Embryonic facial prominence (tissue), 1 donor: ENCODE data around the gene RNF34.

Experiments used
- DNase-seq: peaks from one replicate; pipeline ENCODE4 v3.0.0-alpha.2; 2016; ENCODE audit errors: extremely low spot score

The RNF34 gene

DNA sequence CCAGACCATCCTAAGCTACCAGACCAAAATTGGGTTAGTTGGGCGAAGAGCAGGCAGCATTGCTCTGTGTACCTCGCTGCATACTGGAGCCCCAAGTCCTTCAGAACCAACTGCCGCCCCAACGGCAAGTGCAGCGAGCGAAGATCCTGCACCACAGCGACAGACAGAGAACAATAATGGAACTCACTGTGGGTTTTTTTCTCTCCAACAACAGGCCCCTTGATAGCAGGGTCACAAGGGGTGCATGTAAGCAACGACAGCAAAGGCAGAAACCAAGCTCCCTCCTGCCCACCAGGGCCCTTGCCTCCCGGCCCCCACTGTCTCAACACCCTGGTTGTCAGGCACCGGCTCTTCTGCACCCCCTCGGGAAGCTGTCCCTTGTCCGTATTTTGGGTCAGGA, 39.0 kb downstream of the RNF34 start:
- no peak for DNase-seq

DNA sequence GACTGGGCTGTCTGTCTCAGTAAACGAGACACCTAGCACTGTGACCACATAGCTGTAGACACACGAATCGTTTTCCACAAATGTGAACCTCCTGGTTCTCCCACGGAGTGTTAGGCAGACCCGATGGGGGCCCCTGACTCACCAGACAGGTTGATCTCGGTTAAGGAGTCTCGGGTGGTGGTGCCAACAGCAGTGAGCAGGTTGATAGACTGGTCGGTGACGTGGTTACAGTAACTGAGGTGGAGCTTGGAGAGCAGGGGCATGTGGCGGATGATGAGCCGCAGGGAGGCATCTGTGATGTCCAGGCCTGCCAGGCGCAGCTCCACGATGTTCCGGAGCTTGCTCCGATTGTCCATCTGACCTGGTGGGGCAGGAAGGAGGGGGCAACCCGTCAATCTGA, 39.8 kb downstream of the RNF34 start:
- DNase-seq = no peak

DNA sequence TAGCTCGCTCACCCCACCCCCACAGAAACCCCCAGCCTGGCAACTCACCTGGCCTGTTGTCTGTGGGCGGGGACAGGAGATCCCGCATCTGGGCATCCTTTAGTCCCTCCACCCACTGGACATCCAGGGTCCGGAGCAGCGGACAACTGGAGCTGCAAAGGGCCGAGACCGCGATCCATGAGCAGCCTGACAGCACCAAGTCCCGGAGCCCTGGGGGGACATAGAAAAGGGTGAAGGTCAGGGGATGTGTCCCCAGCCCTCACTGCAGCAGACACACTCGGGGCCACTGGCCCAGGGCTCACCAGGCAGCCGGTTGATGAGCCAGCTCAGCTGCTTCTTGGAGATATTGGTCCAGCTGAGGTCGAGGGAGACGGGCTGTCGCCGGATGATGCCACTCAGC, 40.9 kb downstream of the RNF34 start:
- DNase-seq = no peak

DNA sequence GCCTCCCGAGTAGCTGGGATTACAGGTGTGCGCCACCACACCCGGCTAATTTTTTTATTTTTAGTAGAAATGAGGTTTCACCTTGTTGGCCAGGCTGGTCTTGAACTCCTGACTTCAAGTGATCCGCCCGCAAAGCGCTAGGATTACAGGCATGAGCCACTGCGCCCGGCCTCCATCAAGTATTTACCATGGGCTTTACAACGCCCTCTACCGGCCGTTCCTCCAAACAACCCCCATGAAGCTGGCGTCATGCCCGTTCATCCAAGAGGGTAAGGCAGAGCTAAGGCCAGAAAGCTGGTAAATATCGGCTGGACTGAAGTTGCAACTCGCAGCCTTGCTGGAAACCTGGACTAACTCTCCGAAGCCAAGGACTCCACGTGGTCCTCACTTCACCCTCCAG, 41.6 kb downstream of the RNF34 start:
- no peak for DNase-seq

DNA sequence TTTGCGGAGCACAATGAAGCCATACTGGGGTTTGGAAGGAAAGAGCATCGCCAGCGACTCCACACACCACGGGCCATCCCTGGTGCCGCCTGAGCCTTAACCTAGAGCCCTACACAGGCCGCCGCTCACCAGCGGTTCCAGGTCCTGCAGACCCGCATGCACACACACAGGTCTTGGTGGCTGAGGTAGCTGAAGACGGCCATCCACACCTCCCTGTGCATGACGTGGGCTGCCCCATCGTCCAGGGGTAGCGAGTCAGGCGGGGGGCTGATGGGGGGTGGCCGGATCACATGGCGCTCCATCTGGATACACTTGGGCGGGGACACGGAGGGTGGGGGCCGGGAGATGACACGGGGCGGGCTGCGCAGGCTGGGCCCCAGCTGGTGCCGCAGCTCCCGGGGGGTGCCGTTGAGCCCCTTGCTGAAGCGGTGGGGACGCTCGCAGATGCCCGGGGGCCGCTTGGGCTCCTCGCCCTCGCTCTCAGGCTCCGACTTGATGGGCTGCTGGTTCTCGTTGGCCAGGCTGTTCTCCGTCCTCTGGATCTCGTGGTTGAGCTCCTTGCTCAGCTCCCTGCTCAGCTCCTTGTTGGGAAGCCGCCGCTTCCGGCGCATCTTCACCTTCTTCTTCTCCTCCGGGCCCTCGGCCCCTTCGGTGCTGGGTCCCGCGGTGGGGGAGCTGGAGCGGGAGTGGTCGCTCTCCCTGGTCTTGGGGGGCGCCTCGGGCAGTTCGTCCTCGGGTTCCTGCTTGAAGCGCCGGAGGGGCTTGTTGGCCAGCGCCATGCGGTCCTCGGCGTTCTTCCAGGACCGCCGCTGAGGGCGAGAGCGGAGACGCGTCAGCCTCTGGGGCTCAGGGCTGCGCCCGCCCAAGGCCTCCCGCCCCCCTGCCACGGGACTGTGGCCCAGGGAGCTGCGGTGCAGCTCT, 42.4 kb downstream of the RNF34 start:
- DNase-seq = no peak

DNA sequence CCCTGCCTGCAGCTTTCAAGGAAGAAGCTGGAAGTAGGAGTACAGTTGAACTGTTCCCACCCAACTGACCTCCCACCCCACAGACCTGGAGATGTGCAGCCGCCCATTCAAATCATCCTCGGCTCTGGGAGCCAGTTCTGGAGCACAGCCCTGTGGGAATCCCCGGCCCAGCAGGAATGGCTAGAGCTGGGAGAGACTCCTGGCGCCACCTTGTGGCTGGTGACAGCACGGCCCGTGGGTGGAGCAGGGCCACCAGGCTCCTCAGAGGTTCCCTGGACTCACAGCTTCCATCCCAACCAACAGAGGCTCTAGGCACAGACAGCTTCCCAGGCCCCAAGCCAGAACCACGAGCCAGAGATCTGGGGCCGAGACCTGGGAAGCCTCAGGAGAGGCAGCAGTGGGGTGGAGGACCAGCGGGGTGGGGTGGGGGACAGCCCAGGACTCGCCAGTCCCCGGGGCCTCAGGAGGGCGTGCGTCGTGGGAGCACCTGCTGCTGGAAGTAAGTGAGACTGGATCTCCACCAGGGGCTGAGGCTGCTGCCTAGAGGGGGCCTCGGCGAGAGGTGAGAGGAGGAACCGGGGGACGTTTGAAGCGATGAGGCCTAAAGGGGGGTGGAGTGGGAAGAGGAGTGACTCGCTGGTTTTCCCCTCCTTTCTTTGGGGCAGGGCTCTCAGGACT, 43.4 kb downstream of the RNF34 start:
- no peak for DNase-seq

DNA sequence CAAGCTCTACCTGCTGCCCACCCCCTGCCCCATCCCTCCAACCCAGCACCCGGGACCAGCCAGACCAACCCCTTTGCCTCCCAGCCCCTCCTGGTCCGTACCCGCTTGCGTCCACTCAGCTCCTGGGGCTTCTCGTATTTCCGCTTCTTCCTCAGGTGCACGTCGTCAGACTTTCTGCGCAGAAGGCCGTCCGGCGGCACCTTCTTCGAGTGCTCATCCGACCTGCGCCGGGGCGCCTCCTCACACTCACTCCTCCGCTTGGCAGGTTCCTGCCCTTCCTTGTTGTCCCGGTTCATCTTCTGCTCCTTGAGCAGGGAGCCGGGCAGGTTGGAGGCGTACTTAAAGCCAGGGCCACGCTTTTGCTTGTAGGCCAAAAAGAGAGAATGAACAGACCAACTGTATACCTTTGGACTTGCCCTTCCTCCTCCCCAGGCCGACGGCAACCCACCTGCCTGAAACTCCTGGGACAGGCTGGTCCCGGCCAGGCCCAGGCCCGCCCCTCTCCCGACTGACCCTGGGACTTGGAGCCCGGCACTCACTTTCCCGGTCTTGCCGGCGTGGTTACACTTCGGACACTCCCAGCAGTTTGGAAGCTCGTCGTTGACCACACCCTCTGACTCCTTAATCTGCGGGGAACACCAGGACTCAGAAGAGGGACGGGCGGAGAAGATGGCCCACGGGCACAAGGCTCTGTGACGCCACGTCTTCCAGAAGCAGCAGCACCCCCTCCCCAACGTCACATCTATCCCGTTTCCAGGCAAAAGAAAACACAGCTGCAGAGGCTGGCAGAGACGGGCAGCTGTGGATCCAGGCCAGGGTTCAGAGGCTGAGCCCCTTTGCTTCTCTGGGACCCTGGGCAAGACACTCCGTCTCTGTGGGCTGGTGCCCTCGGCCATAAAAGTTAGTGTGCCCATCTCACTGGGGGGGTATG, 44.3 kb downstream of the RNF34 start:
- no peak for DNase-seq

DNA sequence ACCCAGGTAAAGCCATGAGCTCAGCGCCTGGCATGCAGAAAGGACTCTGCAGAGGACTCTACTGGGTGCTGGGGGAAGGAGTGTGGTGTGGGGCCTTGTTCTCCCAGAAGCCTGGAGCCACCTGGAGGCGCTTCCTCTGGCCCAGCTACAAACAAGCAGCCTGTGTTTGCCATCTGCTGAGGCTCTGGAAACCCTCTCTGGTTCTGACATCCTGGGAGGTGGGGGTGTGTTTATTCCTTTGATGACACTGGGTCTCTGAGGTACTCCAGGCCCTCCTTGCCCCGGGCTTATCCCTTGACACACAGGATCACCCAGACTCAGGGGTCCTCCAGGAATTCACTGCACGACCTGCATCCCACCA, 44.9 kb downstream of the RNF34 start:
- no peak for DNase-seq

DNA sequence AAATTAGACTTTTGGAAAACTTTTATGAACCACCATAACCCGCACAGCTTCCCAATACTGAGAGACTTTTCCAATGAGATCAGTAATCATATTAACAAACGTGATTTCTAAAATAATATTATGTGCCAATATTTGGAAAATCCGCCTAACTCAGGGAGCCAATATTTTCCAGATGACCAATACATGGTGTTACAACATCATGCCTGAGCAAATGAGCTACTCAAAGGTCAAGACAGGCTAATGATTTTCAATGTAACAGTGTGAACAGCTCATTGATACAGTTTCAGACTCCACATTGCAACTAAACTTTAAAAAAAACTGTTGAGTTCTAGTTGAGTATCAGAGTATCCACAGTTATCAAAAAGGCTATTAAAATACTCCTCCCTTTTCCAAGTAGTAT, 46.8 kb downstream of the RNF34 start:
- DNase-seq = no peak

DNA sequence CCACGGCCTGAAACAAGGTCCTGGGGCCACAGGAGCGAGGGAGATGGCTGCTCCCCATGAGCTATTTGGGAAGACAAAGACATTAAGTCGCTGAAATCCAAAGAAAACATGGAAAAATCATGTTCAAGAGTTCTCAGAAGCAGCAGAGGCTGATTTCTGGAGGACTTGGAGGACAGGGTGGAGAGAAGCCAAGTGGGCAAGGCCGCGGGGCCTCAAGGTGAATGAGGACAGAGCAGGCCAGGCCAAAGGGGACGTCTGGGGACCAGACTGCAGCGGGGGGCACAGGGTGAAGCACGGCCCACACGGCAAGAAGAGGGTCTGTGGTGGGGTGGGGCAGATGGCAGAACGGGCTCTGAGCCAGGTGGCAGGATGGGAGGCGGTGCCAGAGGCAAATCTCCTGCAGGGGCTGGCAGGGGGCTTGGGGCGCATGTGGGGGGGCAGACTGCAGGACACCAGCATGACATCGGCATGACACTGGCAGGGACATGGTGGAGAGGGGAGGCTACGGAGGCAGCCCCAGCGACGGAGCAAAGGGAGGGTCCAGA, 48.9 kb downstream of the RNF34 start:
- no peak for DNase-seq

DNA sequence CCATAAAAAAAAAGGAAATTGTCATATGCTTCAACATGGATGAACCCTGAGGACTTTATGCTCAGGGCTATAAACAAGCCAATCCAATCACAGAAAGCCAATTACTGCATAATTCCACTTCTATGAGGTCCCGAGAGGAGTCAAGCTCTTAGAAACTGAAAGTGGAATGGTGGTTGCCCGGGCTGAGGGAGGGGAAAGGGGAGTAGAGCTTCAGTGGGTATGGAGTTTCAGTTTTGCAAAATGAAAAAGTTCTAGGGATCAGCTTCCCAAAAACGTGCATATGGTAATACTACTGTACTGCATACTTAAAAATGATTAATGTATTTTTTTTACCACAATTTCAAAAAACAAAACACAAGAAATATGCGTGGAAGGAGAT, 52.0 kb downstream of the RNF34 start:
- no peak for DNase-seq

DNA sequence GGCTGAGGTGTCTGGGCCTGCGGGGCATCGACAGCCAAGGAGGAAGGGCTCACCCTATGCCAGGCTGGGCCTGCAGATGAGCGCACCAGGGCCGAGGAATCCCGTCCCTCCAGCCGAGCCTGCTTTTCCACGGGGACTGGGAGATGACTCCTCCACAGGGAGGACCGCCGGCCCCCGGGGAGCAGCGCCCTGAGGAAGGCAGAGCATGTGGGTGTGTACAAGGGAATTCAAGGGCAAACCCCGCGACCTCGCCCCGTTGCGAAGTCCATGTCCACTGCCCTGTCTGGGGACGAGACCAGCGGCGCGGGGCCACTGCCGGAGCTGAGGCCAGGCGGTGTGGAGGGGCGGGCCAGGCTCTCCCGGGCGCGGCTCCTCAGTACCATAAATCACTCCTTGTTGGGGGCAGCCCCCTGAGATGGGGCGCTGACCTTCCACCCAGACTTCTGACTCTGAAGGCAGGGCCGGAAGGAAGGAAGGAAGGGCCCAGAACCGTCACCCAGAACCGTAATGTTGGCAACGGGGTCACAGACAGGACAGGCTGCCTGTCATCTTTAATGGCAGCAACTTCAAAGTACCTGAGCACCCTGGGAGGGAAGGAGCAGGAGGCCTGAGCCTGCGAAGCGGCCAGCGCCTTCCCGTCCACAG, 52.5 kb downstream of the RNF34 start:
- DNase-seq = no peak

DNA sequence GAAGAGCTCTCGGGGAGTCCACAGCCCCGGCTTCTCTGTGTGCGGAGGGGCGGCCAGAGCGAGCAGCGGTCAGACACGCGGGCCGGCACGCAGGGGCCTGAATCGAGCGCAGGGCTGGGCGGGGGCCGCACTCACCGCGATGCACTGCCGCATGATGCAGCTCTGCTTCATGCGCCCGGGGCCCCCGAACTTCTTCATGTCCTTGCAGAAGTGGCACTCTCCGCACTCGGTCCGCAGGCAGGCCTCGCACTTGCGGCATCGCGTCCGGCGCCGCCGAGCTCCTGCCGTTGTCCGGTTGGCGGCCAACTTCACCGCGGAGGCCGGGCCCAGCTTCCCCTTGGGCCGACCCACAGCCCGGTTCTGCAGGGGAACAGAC, 53.1 kb downstream of the RNF34 start:
- no peak for DNase-seq

DNA sequence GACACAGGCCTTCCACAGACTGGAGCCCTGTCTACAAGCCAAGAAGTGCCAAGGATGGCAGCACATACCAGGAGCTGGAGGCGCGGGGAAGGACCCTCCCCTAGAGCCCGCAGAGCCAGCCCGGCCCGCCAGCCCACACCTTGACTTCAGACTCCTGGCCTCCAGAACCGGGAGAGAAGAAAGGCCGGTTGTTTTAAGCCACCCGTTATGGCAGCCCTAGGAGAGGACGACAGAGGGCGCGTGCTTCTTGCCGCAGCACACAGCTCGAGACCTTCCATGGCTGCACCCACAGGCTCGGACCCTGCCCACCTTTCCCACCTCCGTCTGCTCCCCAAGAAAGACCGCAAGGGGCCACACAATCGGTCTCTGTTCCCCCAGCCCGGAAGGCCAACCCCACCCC, 53.7 kb downstream of the RNF34 start:
- no peak for DNase-seq

DNA sequence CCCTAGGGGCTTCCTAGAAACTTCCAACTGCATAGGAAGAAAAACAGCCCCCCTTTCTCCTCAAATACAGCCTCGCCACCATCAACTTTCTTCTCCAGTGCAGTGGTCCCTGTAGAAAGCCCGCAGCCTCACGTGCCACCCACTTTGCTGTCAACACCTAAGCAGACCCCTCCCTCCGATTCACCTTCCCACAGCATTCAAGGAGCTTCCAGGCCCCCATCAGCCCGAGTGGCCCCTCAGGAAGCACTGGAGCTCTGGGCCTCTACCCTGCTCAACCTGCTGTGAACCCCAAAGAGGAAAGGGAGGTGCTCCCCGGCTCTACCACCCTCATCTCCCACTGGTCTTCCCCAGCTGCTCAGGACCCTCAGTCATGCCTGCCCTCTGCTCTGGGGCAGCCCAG, 55.0 kb downstream of the RNF34 start:
- no peak for DNase-seq

DNA sequence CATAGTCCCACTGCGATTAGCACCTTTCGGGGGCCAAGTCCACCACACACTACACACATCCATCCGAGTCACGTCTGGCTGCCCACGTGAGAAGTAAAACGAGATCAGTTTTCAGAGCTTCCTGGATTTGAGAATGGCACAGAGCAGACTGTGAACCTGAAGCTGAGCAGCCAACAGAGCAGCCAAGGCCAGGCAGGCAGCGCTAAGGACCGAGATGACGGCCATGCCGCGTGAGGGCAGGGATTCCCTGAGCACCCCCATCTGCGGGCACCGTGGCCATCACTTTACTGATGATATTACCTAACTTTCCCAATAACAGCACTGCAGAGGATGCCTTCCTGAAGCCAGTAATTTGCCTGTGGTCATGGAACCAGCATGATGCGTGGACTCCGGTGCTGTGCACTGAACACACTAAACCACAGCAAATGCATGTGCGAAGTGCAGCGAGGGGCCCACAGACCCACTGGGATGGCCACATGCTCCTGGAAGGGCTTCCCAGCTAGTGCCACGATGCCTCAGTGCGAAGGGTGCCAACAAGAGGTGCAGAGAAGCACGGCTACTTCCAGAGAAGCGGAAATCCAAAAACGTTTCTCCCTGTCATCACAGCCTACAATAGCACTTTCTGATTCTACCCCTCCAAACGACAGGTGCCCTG, 56.0 kb downstream of the RNF34 start:
- no peak for DNase-seq

DNA sequence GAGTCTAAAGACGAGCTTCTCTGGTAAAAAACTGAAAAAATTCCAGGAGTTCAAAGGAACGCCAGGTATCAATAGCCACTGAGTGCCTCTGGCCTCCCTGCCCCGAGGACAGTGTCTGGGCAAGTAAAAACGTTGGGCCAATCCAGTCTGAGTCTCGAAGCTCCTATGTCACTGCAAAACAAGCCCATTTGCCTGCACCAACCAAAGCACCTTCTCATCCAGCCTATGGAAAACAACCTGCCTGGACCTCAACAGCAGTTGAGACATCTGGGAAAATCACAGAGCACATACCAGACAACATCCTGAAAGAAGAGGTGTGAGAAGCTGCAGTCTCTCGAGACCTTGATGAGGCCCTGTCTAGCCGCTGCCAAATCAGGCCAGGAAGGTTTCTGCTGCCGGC, 56.6 kb downstream of the RNF34 start:
- no peak for DNase-seq

DNA sequence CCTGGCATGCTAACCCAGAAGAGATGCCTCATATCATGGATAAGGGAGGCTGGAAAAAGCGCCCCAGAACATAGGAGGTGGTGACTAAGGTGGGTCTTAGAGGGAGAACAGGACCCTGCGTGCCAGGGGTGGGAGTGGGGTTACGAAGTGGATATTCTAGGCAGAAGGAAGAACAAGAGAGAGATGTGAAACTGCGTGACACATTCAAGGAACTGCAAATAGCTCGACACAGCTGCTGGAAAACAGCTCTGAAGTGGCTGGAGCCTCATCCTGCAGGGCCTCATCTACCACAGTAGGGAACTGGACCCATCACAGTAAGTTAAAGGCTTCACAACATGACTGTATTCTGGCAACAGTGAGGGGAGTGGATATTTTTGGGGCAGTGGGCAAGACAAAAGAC, 61.1 kb downstream of the RNF34 start:
- DNase-seq = no peak

DNA sequence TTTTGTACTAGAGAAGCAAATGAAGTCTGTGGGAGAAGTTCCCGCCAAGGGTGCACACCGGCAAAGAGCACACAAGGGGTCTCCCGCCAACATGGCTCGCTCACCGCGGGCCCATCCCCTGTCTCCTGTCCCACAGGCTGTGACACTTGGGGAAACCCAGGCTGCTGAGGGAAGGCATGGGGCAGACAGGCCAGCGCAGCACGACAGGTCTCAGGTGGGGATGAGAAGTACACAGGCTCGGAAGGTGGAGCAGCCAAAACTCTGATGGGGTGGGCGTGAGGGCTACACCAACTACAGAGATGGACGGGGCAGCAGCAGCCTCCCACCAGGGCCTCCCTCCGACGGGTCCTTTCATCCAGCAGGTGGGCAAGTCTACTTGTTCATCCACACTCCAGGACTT, 64.4 kb downstream of the RNF34 start:
- no peak for DNase-seq

DNA sequence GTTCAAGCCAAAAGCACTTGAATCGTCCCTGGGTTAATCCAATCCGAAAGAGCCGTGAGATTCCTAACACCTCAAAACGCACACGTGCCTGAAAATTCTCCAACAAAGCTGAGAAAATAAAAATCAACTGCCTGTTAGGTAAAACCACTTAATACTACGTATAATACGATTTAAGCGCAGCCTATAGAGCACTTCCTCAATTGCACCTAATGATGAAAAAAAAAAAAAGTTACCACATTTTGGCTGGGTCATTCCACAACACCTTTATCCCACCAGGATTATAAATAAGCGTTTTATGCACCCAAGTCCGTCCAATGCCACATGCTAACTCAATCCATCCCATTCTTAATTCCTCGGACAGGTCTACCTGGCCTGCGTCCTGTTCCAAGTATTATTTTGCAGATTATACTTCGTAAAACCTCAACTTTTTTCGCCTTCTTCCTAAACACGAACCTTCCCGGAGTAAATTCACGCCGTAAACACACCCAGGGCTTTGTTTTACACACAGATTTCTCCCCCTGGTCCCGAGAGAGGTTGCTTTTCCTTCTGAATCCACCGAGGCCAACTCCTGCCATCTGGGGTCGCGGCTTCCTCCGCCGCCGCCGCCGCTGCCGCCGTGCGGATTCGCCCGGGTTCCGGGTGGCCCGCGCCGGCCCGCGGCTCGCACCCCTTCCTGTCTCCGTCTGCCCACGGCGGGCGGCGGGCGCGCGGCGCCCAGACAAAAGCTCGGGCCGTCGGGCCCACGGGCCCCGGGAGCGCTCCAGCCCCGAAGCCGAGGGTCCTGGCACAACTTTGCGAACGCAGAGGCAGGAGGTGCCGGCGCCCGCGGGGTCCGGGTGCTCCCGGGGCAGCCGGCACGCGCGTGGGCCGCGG, 66.2 kb downstream of the RNF34 start:
- DNase-seq = no peak
